DMS 273 (cell line): Measurements from ENCODE around the gene C2CD3.
"Not testable (repeated sequence)": the region's sequence is repeated elsewhere in the genome, so short reads cannot be mapped to it uniquely, and the experiment has no call there.

Source experiments
- DNase-seq: peaks from one replicate; lab custom pipeline; 2025; ENCODE audit not compliant: unreplicated experiment; lab: John Stamatoyannopoulos, UW

C2CD3 gene

DNA sequence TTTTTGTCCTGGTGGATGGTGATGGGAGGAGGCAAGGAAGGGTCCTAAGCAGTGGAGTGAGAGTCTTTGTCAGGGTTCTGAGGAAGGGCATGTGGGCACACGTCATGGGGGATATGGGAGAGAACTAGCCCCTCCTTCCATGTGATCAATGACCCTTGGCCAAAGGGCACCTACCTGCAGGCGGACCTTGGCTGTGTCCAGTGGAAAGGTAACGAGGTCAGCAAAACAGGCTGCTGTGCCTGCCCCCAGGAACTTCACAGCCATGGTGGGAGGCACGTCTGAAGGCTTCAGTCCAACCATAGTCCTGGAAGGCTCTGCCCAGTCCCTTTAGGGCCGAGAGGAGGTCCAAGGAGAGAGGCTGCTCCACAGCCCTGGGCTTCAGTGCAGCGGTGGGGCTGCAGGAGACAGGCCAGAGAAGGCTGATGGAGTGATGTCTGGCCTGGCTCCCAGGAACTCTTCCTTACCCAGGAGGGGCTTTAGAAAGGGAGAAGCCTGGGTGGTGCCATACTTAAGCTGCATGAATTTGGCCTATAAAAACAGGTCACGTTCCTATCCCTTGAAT is 164.0 kb downstream of the C2CD3 start:
- DNase-seq: no peak

DNA sequence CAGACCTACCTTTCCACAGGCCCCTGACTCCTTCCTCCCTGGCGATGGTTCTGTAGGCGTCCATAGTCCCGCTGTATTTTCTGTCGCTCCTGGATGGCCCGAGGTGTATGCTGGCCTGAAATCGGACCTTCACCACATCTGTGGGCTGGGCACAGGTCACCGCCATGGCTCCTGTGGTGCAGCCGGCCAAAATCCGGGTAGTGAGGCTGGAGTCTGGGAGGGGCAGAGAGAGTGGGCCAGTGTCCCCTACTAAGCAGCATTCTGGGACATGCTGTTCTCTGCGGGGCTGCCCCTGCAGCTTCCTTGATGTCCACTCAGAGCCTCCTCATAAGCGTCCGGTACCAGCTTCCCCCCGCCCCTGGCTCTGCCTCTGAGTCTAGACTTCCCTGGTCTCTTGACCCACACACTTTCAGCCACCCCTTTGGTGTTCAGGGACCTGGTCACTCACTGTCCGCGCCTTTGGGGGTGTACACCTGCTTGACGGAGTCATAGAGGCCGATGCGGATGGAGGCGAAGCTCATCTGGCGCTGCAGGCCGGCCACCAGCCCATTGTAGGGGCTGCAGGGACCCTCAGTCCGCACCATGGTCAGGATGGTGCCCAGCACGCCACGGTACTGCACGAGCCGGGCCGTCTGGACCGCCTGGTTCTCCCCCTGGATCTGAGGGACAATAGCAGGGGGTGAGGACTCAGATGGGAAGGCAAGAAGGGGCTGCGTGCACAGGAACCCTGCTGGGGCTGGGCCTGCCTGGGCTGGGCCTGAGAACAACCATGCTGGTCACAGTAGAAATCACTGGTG is 164.9 kb downstream of the C2CD3 start:
- no peak for DNase-seq

GRCh38 chr11:74004759-74005615 is 165.8 kb downstream of the C2CD3 start:
- DNase-seq: no peak

DNA sequence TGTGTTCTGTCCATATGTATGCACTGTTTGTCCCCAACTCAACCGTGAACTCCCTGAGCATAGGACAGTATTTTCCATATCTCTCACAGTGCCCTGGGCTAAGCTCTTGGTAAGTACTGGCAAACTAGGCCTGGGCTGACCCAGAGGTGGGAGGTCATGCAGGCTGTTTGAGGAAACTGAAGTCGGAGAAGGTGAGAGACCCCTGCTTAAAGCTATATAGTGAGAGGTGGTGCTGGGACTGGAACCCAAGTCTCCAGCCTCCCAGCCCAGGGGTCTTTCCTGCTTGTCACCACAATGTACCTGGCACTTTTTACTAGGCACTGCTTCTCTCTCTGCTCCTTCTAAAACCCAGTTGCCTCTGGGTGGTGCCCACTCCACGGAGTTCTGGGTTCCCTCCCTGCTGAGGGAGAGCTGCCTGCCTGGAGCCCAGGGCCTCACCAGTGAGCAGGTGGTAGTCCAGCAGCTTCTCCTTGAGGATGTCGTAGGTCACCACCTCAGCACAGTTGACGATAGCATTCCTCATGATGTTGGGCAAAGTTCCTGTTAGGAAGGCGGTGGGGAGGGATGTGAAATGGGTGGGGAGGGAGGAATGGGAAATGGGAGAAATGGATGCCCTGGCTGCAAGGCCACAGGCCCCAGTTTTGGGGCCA is 166.6 kb downstream of the C2CD3 start:
- DNase-seq: no peak

GRCh38 chr11:74002832-74003231 is 168.0 kb downstream of the C2CD3 start:
- no peak for DNase-seq

GRCh38 chr11:74001822-74002286 is 168.9 kb downstream of the C2CD3 start:
- no peak for DNase-seq

GRCh38 chr11:74000307-74001133 is 170.3 kb downstream of the C2CD3 start:
- DNase-seq: no peak

GRCh38 chr11:73999581-74000306 is 171.1 kb downstream of the C2CD3 start:
- DNase-seq: no peak

DNA sequence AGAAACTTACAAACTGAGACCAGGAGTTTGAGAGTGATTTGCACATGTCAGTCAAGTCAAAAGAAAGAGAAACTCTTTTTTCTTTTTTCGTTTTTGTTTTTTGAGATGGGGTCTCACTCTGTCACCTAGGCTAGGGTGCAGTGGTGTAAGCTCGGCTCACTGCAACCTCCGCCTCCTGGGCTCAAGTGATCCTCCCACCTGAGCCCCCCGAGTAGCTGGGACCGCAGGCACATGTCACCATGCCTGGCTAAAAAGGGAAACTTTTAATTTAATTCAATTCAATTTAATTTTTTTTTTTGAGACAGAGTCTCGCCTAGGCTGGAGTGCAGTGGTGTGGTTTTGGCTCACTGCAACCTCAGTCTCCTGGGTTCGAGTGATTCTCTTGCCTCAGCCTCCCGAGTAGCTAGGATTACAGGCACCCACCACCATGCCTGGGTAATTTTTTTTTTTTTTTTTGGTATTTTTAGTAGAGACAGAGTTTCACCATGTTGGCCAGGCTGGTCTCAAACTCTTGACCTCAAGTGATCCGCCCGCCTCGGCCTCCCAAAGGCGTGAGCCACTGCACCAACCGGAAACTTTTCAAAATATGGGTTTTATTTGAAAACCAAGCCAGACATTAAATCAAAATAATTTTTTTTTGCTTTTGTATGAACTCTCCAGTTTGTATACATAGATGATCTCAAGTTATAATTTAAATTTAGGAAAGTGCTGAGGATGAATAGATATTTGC is 171.8 kb downstream of the C2CD3 start:
- DNase-seq: no peak

DNA sequence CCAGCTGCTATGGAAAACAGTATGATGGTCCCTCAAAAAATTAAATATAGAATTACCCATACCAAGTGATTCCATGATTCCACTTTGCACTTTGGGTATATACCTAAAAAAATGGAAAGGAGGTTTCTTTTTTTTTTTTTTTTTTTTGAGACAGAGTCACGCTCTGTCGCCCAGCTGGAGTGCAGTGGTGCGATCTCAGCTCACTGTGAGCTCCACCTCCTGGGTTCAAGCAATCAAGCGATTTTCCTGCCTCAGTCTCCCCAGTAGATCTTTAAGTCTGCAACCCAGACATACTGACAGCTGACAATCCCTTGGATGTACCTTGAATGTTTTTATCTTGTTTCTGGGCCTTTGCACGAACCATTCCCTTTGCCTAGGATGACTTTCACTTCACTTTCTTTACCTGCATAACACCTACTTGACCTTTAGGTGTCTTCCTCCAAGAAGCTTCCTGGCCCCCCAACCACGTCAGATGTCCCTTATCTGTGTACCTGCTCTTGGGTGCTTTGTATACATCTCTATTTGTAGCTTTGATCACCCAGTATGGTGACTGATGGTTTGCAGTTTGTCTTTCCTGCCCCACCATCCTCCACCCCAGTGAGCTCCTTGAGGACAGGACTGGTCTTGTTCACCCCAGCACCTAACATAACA is 173.6 kb downstream of the C2CD3 start:
- DNase-seq: no peak

GRCh38 chr11:73996161-73996747 is 174.5 kb downstream of the C2CD3 start:
- no peak for DNase-seq

DNA sequence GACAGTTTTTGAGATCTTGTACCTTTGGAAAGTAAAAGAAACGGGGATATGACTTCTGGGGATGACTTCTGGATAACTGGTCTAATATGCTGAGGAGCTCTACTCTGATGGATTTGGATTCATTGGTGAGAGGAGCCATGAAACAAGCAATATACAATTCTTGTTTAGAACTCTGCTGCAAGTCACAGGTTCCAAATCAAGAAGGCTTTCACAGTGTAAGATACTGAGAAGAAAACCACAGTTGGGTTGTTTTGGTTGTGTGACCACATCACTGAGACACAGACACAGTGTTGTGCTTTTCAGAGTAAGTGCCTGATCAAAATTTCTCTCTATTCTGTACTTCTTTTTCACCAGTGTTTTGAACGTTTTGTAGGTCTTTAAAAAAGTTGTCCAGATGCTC is 175.1 kb downstream of the C2CD3 start:
- DNase-seq: no peak

- DNase-seq: no peak
Observed at GRCh38 chr11:73995247-73995646, 175.6 kb downstream of the C2CD3 start.

GRCh38 chr11:73991471-73992006 is 179.3 kb downstream of the C2CD3 start:
- DNase-seq: no peak

GRCh38 chr11:73990730-73991129 is 180.1 kb downstream of the C2CD3 start:
- no peak for DNase-seq

GRCh38 chr11:73989156-73989555 is 181.6 kb downstream of the C2CD3 start:
- no peak for DNase-seq

GRCh38 chr11:73988227-73988626 is 182.6 kb downstream of the C2CD3 start:
- no peak for DNase-seq

- not testable (repeated sequence) for DNase-seq
Observed at GRCh38 chr11:73985661-73986060, 185.1 kb downstream of the C2CD3 start.
